ENCODE measurements around the gene USP5.

USP5 gene

GRCh38 chr12:6826734-6827436 is 25.1 kb upstream of the USP5 start:
- DNase-seq = no peak

GRCh38 chr12:6827437-6827911 is 24.5 kb upstream of the USP5 start:
- peak; percentile 39 for DNase-seq

GRCh38 chr12:6827982-6828780 is 23.8 kb upstream of the USP5 start, which contains the start of gene P3H3:
Gene P3H3, plus strand, starts transcription at chr12:6828407. Its CDS starts 34 bp downstream, at chr12:6828441.
- no peak for DNase-seq

GRCh38 chr12:6828781-6829535 is 23.0 kb upstream of the USP5 start:
- peak; percentile 47 for DNase-seq

- DNase-seq = no peak
Measured at GRCh38 chr12:6829536-6830220, 22.3 kb upstream of the USP5 start.

GRCh38 chr12:6830286-6830890 is 21.6 kb upstream of the USP5 start:
- no peak for DNase-seq

- DNase-seq = no peak
Measured at GRCh38 chr12:6830999-6831398, 21.0 kb upstream of the USP5 start.

GRCh38 chr12:6831450-6831995 is 20.4 kb upstream of the USP5 start:
- no peak for DNase-seq

GRCh38 chr12:6832125-6832524 is 19.8 kb upstream of the USP5 start:
- no peak for DNase-seq

GRCh38 chr12:6833189-6833890 is 18.6 kb upstream of the USP5 start:
- no peak for DNase-seq

- DNase-seq = no peak
Measured at GRCh38 chr12:6834254-6834653, 17.7 kb upstream of the USP5 start.

GRCh38 chr12:6834873-6835272 is 17.1 kb upstream of the USP5 start:
- no peak for DNase-seq

GRCh38 chr12:6836851-6837250 is 15.1 kb upstream of the USP5 start:
- DNase-seq = no peak

- no peak for DNase-seq
Measured at GRCh38 chr12:6837370-6838060, 14.4 kb upstream of the USP5 start.

- no peak for DNase-seq
Measured at GRCh38 chr12:6838854-6839253, 13.1 kb upstream of the USP5 start.

- DNase-seq = no peak
Measured at GRCh38 chr12:6839482-6840201, 12.3 kb upstream of the USP5 start.

- no peak for DNase-seq
Measured at GRCh38 chr12:6840330-6840729, 11.6 kb upstream of the USP5 start.

GRCh38 chr12:6840761-6841515 is 11.0 kb upstream of the USP5 start, which contains the start of gene GNB3:
Gene GNB3, plus strand, starts transcription at chr12:6840925. Its CDS starts 363 bp downstream, at chr12:6841288.
- DNase-seq = no peak

- DNase-seq = no peak
Measured at GRCh38 chr12:6842075-6842474, 9.9 kb upstream of the USP5 start.
